NCI-H2227 (cell line): ENCODE measurements around the gene ARHGEF37.

Source experiments
- DNase-seq: peaks from one replicate; lab custom pipeline; 2025; ENCODE audit not compliant: unreplicated experiment; lab: John Stamatoyannopoulos, UW

Gene ARHGEF37

DNA sequence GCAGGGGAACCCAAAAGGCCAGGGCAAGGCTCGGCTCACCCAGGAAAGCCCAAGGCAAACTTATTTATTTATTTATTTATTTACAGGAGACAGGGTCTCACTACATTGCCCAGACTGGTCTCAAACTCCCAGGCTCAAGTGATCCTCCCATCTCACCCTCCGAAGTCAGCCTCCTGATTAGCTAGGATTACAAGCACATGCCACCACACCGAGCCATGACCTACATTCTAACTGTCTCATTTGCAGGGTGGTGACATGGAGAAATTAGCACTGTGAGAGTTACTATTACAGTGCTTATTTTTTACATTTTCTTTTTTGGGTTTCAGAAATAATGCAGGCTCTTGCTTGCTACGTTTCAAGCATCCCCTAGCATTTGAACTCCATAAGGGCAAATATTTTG, 18.1 kb downstream of the ARHGEF37 start:
- DNase-seq, result no peak

DNA sequence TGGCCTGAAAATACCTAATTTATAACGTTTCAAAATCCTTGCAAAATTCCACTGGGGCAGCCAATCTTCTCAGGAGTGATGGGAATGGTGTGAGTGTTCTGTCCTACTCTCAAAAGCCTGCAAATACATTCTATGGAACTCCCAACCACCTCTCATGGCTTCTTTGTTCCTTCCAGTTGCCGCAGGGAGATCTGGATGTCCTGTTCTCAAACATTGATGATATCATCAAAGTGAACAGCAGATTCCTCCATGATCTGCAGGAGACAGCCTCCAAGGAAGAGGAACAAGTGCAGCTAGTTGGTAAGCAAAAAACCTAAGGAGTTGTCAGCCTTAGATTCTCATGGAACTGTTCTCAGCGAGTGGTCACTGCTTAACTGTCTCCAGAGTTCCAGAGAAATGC, 19.6 kb downstream of the ARHGEF37 start:
- no peak for DNase-seq

DNA sequence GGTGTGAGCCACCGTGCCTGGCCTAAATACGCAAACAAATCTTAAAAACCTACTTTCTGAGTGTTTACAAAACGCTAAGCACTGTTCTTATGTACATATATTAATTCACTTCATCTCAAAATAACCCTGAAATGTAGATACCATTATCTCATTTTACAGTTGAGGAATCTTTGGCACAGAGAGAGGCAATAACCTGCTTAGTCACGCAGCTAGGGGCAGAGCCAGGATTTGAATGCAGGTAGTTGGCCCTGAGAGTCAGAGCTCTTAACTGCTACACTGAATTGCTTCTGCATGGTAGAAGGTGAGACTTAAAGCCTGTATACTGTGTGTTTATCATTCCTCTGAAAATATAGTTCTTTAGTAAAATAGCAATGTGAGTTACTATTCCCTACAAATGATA, 21.9 kb downstream of the ARHGEF37 start:
- no peak for DNase-seq

DNA sequence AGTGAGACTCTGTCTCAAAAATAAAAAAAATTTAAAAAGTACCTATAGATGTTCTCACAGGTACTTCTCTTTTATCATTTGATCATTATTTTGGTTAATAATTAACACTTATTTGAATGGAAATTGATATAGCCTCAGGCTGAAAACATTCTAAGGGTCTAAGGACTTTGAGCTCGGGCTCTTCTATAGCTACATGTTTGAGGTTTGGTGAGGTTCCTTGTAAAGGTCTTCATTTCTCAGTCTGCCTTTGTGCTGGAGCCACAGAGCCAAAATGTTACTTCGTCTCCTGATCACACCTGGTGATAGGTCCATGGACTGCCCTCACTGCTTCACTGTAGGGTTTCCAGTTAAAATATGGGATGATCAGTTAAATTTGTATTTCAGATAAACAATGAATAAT, 22.6 kb downstream of the ARHGEF37 start:
- DNase-seq, result no peak

DNA sequence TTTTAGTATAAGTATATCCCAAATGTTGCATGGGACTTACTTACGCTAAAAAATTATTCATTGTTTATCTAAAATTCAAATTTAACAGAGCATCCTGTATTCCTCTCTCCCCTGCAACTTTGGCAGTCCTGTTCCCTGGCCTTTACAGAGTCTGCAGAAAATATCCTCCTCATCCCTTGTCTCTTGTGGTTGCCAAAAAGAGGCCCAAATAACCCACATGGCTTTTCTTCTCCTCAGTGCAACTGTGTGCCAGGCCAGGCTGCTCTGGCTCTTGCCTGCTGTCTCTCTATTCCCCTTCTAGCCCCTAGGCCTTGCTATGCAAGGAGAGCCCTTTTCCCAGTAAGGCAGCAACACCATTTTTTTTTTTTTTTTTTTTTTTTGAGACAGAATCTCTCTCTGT, 23.0 kb downstream of the ARHGEF37 start:
- no peak for DNase-seq

DNA sequence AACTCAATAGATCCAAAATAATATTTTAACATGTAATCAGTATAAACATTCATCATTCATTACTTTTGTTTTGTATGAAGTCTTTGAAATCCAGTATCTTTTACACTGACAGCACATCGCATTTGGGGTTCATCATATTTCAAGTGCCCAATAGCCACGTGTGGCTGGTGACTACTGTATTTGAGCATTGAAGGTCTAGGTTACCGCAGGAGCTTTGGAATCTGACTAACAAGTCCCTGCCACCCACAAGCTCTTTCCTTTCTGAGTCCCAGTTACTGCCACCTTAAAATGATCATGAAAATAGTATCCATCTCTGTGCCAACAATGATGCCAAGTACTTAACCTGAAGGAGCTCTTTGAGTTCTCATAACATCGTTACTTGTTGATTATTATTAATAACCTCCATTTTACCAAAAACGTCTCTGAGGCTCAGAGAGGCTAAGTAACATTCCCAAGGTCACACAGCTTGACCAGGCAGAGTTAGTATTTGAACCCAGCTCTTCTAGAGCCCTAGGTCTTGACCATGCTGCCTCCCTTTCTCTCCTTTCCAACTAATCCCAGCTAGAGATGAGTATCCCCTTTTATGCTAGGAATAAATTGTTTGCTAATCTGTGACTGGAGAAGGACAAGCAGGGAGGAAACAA, 24.2 kb downstream of the ARHGEF37 start:
- no peak for DNase-seq

DNA sequence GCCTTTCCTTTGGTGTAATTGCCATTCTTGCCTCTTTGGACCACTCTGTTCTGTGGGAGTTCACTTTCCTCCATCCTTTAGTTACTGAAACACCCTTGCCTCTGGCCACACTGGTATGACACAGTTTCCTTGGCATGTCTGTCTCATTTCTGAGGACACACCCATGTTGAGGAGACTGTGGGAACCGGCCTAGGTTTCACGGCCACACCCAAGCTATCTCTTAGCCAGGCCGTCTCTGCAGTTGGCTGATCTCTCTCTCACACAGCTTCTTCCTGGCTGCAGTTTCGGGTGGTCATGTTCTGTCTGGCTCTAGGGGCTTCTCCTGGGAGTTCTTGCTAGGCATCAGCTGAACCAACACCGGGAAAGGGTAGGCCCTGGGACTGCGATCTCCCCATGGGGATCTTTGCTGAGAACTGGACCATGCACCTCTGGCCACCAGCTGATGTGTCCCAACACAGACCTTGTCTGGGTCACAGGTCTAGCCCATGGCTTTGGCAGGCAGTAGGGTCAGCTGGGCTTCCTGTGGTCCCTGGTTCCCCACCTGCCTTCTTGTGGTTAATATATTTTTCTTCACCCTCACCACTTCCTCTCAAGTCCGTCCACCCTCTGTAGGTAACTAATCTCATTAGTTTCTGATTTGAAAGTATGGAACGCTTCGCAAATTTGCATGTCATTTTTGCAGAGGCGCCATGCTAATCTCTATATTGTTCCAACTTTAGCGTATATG, 24.9 kb downstream of the ARHGEF37 start:
- DNase-seq, result no peak

DNA sequence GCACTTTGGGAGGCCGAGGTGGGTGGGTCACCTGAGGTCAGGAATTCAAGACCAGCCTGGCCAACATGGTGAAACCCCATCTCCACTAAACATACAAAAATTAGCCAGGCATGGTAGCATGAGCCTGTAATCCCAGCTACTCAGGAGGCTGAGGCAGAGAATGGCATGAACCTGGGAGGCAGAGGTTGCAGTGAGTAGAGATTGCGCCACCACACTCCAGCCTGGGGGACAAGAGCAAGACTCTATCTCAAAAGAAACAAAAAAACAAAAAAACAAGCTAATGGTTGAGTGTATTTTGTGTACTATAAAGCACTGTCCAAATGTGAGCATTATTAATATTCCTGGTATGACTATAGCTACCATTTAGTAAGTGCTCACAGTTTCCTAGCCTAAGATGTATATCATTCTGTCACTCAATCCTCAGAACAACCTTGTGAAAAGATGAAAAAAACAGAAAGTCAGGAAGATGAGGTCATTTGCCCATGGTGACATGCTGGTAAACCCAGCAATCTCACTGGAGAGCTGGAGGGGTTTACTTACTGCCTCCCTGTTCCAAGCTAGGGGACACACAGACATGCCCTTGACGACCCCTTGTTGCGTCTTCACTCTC, 27.7 kb downstream of the ARHGEF37 start:
- no peak for DNase-seq

DNA sequence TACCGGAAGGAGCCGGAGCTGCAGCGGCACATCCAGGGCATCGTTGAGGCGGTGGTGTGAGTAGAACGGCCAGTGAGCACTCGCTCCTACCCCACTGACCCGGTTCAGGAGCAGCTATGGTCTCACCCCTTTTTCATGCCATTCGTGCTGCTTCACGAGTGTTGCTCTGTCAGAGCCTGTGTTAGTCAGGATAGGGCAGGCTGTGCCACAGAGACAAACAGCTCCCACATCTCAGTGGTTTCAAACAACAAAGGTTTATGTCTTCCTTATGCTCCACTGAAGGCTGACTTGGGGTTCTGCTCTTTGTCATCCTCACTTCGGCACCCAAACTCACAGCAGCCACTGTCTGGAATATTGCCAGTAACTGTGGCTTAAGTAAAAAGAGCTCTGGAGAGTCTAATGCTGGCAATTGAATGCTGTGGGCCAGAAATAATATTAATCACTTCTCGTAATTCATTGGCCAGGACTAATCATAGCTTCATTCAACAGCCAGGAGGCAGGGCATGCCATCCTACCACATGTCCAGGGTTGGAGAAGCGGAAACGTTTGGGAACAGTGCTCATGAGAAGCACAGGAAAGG, 28.4 kb downstream of the ARHGEF37 start:
- DNase-seq, result no peak

DNA sequence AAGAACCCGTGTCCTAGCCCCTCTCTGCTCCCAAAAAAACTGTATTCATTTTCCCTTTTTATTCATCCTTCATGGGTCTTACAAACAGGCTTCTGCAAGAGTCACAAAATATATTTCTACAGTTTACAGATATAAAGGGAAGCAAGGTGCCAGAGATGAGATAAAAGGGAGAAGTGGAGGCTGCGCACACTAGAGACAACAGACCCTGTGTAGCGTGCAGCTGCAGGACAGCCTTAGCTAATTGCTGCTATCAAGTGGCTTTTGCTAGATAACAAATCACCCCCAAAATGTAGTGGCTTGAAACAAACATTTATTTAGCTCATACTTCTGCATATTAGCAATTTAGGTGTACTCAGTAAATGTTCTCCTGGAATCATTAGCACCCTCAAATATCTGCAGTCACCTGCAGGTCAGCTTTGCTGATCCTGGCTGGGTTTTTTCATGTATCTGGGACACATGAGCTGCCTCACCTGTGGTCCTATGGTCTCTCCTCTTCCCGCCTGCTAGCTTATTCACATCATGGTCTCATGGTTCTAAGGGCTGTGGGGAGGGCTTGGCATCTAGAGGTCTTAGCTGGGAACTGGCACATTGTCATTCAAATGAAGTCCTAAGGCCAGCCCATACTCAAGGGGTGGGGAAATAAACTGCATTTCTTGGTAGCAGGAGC, 29.4 kb downstream of the ARHGEF37 start:
- no peak for DNase-seq

DNA sequence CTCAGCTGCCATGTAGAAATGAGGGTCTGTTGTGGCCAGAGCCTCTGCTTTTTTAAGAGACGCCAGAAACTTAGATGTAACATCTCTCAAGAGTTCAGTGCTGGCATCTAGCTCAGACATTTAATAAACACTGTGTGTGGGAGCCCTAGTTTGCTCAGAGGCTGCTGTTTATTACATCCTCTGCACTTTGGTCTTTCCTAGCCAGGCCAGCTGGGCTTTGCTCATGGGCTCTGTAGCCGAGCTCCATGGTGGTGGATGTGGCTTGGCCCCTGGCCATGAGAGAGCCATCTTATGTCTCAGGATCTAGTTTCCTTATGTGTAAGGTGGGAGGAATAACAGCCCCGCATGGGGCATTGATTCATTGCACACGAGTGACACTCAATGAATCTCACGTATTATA, 30.0 kb downstream of the ARHGEF37 start:
- DNase-seq, result no peak

DNA sequence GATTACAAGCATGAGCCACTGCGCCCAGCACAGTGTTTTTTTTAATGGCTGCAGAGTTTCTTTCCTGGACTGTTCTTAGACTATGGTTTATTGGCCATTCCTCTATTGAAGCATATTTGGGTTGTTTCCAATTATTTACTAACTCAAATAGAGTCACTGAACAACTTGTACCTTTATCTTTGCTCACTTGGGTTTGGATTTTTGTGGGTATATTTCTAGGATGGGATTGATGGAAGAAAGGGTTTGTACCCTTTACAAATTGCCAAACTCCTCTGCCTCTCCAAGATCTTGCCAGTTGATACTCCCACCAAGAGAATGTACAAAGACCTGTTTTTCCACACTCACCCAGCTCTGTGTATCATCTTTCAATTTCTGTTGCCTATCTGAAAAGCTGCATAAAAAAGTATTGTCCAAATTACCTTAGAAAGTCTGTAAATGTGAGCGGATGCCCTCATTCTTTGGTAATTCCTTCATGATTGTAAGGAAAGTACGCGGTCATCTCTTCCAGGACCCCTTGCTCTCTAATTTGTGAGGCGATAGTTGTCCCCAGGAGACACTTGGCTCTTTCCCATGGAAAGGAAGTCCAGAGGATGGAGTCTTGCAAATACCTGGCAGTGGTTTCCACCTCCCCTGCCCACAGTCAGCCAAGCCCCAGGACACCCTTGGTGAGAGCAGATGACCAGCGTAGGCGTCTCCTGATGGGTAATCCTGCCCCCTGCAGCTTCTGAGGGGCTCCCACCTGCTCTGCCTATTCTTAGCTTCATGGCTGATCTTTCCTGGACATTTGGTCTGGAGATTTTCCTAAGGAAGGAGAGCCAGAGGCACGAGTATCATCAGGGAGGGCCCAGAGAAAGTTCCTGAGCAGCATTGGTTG, 33.0 kb downstream of the ARHGEF37 start:
- DNase-seq, result no peak

DNA sequence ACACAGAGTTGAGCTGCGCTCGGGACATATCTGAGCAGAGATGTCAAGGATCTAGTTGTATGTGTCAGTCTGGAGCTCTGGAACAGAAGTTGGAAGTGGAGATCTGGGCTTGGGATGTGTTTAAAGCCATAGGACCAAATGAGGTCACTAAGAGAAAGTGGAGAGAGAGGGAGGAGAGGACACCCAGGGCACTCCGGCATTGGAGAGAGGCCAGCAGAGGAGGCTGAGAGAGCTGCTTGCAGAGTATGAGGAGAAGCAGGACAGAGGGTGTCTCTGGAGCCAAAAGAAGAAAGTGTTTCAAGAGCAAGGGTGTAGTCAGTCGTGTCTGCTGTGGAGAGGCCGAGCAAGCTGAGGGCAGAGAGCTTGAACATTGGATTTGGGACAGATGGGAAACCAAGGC, 34.7 kb downstream of the ARHGEF37 start:
- no peak for DNase-seq

DNA sequence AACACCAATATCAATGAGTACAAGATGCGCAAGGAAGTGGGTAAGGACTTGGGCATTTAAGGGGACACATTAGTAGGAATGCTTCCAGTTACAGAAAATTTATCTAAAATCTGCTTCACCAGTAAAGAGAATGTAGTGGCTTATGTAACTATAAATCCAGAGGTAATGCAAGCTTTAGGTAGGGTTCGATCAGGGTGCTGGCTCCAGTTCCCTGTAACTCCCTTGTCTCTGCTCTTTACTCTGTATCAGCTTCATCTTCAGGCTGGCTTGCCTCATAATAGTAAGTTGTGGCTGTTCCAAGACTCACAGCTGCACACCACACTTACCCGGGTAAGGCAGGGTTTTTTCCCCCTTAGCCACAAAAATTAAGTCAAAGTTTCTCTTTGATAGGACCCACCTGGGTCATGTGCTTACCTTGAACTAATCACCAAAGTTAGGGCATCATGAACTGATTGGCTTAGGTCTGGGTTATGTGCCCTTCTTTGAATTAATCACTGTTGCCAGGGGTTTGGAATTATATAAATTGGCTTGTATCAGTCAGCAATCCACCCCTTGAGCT, 35.5 kb downstream of the ARHGEF37 start:
- no peak for DNase-seq

DNA sequence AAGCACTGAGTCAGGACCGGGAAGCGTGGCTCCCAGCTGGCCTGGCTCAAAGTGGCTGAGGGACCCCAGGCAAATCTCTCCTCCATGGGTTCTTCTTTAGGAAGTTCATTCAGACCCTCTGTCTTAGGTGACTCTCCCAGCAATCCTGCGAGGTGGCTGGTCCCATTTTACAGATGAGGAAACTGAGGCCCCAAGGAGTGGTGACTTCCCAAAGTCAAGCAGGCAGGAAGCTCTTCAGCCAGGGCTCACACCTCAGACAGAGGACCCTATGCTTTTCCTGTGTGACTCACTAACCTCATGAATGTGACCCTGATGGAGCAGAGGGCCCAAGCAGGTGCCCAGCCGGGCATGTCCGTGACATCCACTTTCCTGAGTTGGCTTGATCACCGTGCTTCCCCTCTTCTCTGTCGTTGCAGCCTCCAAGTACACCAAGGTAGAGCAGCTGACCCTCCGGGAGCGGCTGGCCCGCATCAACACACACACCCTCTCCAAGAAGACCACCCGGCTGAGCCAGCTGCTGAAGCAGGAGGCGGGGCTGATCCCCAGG, 36.5 kb downstream of the ARHGEF37 start:
- DNase-seq, result no peak

DNA sequence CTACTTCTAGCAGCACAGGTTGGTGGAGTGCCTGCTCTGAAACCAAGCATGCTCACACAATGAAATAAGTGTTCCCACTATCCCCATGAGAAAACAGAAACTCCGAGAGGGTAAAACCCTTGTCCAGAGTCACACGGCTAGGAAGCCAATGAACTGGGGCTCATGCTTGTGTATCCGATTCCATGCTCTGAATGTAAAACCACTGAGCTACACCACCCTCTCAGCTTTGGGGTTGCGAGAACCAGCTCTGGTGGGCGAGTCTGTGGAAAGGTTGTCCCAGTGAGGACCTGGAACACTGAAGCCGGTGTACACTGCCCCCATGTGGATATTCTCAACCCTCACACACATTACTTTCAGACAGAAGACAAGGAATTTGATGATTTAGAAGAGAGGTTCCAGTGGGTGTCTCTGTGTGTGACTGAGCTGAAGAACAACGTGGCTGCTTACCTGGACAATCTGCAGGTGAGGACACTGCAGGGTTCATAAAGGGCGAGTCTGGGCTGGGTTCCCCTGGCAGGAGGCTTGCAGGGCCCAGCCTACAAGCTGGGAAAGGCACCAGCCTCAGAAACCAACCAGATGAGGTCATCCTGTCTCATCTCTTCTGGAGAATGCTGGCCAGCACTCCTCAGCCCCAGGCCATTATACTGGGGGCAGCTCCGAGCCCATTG, 37.4 kb downstream of the ARHGEF37 start:
- DNase-seq, result peak; percentile 50

DNA sequence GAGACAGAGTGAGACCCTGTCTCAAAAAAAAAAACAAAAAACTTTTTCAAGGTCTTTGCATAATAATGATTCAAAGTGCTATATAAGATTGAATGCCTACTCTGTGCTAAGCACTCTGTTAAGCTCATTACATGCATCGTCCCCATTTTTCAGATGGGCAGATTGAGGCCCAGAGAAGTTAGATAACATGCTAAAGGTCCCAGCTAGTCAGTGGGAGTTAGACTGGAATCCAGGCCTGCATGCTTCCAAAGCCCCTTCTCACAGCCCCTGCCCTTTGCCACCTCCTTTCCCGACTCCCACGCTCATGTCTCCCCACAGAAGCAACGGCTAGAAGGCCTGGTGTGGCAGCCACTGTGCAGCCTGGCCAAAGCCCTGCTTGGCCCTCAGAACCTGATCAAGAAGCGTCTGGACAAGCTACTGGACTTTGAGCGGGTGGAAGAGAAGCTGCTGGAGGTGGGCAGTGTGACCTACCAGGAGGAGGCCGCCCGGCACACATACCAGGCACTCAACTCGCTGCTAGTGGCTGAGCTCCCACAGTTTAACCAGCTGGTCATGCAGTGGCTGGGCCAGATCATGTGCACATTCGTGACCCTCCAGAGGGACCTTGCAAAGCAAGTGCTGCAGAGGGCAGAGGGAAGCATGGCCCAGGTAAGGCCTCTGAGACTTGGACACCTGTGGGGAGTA, 40.3 kb downstream of the ARHGEF37 start:
- DNase-seq, result no peak

DNA sequence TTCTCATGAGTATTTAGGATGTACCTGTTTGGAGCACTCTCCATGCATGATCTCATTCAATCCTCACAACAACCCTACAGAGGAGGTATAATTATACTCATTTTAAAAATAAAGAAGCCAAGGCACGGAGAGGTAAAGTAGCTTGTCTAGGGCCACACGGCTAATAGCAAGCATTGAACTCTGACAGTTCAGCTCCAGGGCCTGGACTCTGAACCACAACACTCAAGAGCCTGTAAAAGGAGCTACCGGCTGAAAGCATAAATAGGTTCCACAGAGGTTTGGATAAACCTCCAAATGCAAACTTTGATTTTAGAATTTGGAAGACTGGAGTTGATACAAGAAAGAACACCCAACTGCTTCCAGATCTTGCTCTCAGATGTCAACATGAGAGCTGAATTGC, 41.2 kb downstream of the ARHGEF37 start:
- no peak for DNase-seq

DNA sequence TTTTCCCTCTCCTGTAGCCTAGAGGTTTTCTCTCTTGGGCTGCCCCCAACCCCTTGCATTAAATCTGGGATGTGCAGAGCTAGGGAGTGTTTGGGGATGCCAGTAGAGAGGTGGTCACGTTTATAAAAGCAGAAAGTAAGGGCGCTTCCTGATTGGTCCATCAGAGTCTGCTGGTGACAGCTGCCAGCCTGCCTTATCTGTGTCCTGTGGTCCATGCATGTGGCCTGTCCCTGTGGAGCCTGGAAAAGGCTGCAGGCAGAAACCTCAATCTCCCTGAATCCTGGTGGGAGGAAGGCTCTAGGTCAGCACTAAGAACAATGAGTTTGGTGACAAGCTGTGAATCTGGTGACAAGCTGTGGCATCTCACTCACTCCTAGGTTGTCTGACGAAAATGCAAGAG, 42.2 kb downstream of the ARHGEF37 start:
- DNase-seq, result no peak
